Mucosa of rectum (tissue), 2 donors: ENCODE data around the gene SEMA3E.
"Not testable (repeated sequence)": the region's sequence is repeated elsewhere in the genome, so short reads cannot be mapped to it uniquely, and the experiment has no call there.

Source experiments
- H3K27ac ChIP-seq, 2 donors: one replicate each; pipeline ENCODE4 v1.7.0; 2013; ENCODE audit warnings: inconsistent platforms in 2 of 2, low read depth in 2 of 2, low read length in 2 of 2
- H3K27me3 ChIP-seq, 2 donors: one replicate each; pipeline ENCODE4 v1.7.0; 2013; ENCODE audit warnings: low read length in 2 of 2; ENCODE audit not compliant: control insufficient read depth in 2 of 2, insufficient read depth in 2 of 2
- H3K36me3 ChIP-seq, 2 donors: one replicate each; pipeline ENCODE4 v1.7.0; 2013; ENCODE audit warnings: low read length in 2 of 2; ENCODE audit not compliant: control insufficient read depth in 2 of 2, insufficient read depth in 2 of 2
- H3K4me1 ChIP-seq, 2 donors: one replicate each; pipeline ENCODE4 v1.7.0; 2013; ENCODE audit warnings: low read length in 2 of 2, mild to moderate bottlenecking in 1 of 2; ENCODE audit not compliant: control insufficient read depth in 2 of 2, insufficient read depth in 2 of 2
- H3K4me3 ChIP-seq, 2 donors: one replicate each; pipeline ENCODE4 v1.7.0; 2013; ENCODE audit warnings: low read length in 2 of 2
- H3K9ac ChIP-seq, 2 donors: one replicate each; pipeline ENCODE4 v1.7.0; 2013; ENCODE audit warnings: low read length in 2 of 2, low read depth in 1 of 2, mild to moderate bottlenecking in 1 of 2
- H3K9me3 ChIP-seq, 2 donors: one replicate each; pipeline ENCODE4 v1.7.0; 2013; ENCODE audit warnings: low read length in 2 of 2; ENCODE audit not compliant: control insufficient read depth in 2 of 2
- donor health status: healthy.
- donor health status: Normal muscosa, but diverticular disease.

The SEMA3E gene

GRCh38 chr7:83439026-83439425 lies 209.9 kb downstream of the SEMA3E start:
- no peak overlapping the region for H3K9ac ChIP-seq
- no peaks in the 10 kb centered on the region for H3K4me1 ChIP-seq
- no peak overlapping the region for H3K4me3 ChIP-seq
- H3K9me3 ChIP-seq: no peaks in the 10 kb centered on the region
- H3K36me3 ChIP-seq: no peaks in the 10 kb centered on the region
- H3K27ac ChIP-seq: no peak overlapping the region
- no peaks in the 10 kb centered on the region for H3K27me3 ChIP-seq

GRCh38 chr7:83430289-83430688 lies 218.7 kb downstream of the SEMA3E start:
- not testable (repeated sequence) for H3K4me1 ChIP-seq, H3K27me3 ChIP-seq, H3K9ac ChIP-seq, H3K27ac ChIP-seq, H3K36me3 ChIP-seq, H3K9me3 ChIP-seq, H3K4me3 ChIP-seq

- Histone ChIP-seq H3K27ac (no peak overlapping the region), H3K4me3 (no peak overlapping the region), H3K4me1 (no peaks in the 10 kb centered on the region), H3K9me3 (no peaks in the 10 kb centered on the region), H3K9ac (no peak overlapping the region), H3K27me3 (no peaks in the 10 kb centered on the region), H3K36me3 (no peaks in the 10 kb centered on the region)
Observed at GRCh38 chr7:83429493-83429892, 219.4 kb downstream of the SEMA3E start.

- no peak overlapping the region for H3K9ac ChIP-seq
- H3K36me3 ChIP-seq: no peaks in the 10 kb centered on the region
- H3K4me1 ChIP-seq: no peaks in the 10 kb centered on the region
- no peak overlapping the region for H3K4me3 ChIP-seq
- H3K27ac ChIP-seq: no peak overlapping the region
- no peaks in the 10 kb centered on the region for H3K27me3 ChIP-seq
- no peaks in the 10 kb centered on the region for H3K9me3 ChIP-seq
Observed at GRCh38 chr7:83427884-83428283, 221.1 kb downstream of the SEMA3E start.

GRCh38 chr7:83426325-83426724 lies 222.6 kb downstream of the SEMA3E start:
- Histone ChIP-seq H3K4me1 (no peaks in the 10 kb centered on the region), H3K36me3 (no peaks in the 10 kb centered on the region), H3K4me3 (no peak overlapping the region), H3K27ac (no peak overlapping the region), H3K9me3 (no peaks in the 10 kb centered on the region), H3K27me3 (no peaks in the 10 kb centered on the region), H3K9ac (no peak overlapping the region)

- no peaks in the 10 kb centered on the region for H3K27me3 ChIP-seq
- H3K4me1 ChIP-seq: no peaks in the 10 kb centered on the region
- H3K36me3 ChIP-seq: no peaks in the 10 kb centered on the region
- no peak overlapping the region for H3K27ac ChIP-seq
- no peaks in the 10 kb centered on the region for H3K9me3 ChIP-seq
- H3K9ac ChIP-seq: no peak overlapping the region
- H3K4me3 ChIP-seq: no peak overlapping the region
Observed at GRCh38 chr7:83419013-83419412, 229.9 kb downstream of the SEMA3E start.

GRCh38 chr7:83415840-83416239 lies 233.1 kb downstream of the SEMA3E start:
- Histone ChIP-seq H3K27ac (no peak overlapping the region), H3K4me3 (no peak overlapping the region), H3K9ac (no peak overlapping the region)

GRCh38 chr7:83414947-83415346 lies 234.0 kb downstream of the SEMA3E start:
- no peaks in the 10 kb centered on the region for H3K9me3 ChIP-seq
- no peak overlapping the region for H3K9ac ChIP-seq
- H3K4me3 ChIP-seq: no peak overlapping the region
- H3K36me3 ChIP-seq: no peaks in the 10 kb centered on the region
- no peaks in the 10 kb centered on the region for H3K27me3 ChIP-seq
- H3K27ac ChIP-seq: no peak overlapping the region
- H3K4me1 ChIP-seq: no peaks in the 10 kb centered on the region

More at GRCh38 chr7:83415840-83416239, 233.1 kb downstream of the SEMA3E start:
- H3K27me3 ChIP-seq: no peaks in the 10 kb centered on the region
- H3K4me1 ChIP-seq: no peaks in the 10 kb centered on the region
- H3K9me3 ChIP-seq: no peaks in the 10 kb centered on the region
- H3K36me3 ChIP-seq: no peaks in the 10 kb centered on the region

GRCh38 chr7:83413831-83414230 lies 235.1 kb downstream of the SEMA3E start:
- Histone ChIP-seq H3K4me1 (no peaks in the 10 kb centered on the region), H3K27ac (no peak overlapping the region), H3K4me3 (no peak overlapping the region), H3K36me3 (no peaks in the 10 kb centered on the region), H3K9me3 (no peaks in the 10 kb centered on the region), H3K9ac (no peak overlapping the region), H3K27me3 (no peaks in the 10 kb centered on the region)

- no peaks in the 10 kb centered on the region for H3K27me3 ChIP-seq
- no peaks in the 10 kb centered on the region for H3K36me3 ChIP-seq
- H3K4me3 ChIP-seq: no peak overlapping the region
- no peak overlapping the region for H3K9ac ChIP-seq
- H3K9me3 ChIP-seq: no peaks in the 10 kb centered on the region
- H3K27ac ChIP-seq: no peak overlapping the region
- H3K4me1 ChIP-seq: no peaks in the 10 kb centered on the region
Observed at GRCh38 chr7:83413424-83413823, 235.5 kb downstream of the SEMA3E start.

- H3K4me3 ChIP-seq: no peak overlapping the region
- no peak overlapping the region for H3K9ac ChIP-seq
- no peaks in the 10 kb centered on the region for H3K9me3 ChIP-seq
- H3K27ac ChIP-seq: no peak overlapping the region
- no peaks in the 10 kb centered on the region for H3K27me3 ChIP-seq
- no peaks in the 10 kb centered on the region for H3K36me3 ChIP-seq
- no peaks in the 10 kb centered on the region for H3K4me1 ChIP-seq
Observed at GRCh38 chr7:83410989-83411591, 237.8 kb downstream of the SEMA3E start.
